Thyroid gland (tissue), 4 donors: ENCODE measurements around the gene RNF212B. TPM values are rescaled to one million over a fixed set of nuclear protein-coding genes. Genes with fewer than 3 reads are reported as not detected.
"Not testable (repeated sequence)": the region's sequence is repeated elsewhere in the genome, so short reads cannot be mapped to it uniquely, and the experiment has no call there.

Experiments used
- DNase-seq, 2 donors: peaks; one replicate each; pipeline ENCODE4 v3.0.0-alpha.2; 2019
- H3K27ac ChIP-seq, 3 donors: fragments of 200-600 bp; sonication (generic); 1 replicate in 2 of 3; 2 replicates in 1 of 3; pipeline ENCODE4 v1.5.1; 2016 to 2019; ENCODE audit warnings: mild to moderate bottlenecking in 1 of 3, moderate library complexity in 1 of 3
- H3K27me3 ChIP-seq: fragments of 200-600 bp; sonication (generic); one replicate; pipeline ENCODE4 v1.5.1; 2019
- H3K36me3 ChIP-seq, 2 donors: fragments of 200-600 bp; sonication (generic); one replicate each; pipeline ENCODE4 v1.5.1; 2016 to 2019
- H3K4me1 ChIP-seq, 2 donors: fragments of 200-600 bp; sonication (generic); one replicate each; pipeline ENCODE4 v1.5.1; 2017 to 2019
- H3K4me3 ChIP-seq, 3 donors: fragments of 200-600 bp; sonication (generic); replicated peaks in 1 of 3; 1 replicate in 2 of 3; 2 replicates in 1 of 3; pipeline ENCODE4 v1.5.1; 2016; ENCODE audit warnings: mild to moderate bottlenecking in 1 of 3
- H3K9me3 ChIP-seq: fragments of 200-600 bp; sonication (generic); one replicate; pipeline ENCODE4 v1.5.1; 2017
- CTCF ChIP-seq, 6 experiments: fragments of 200-600 bp in 3 of 6; fragments of 450-650 bp in 3 of 6; sonication (generic) in 3 of 6; IDR thresholded peaks; one replicate each; pipeline ENCODE4 v1.5.1; 2016 to 2019; ENCODE audit warnings: antibody characterized with exemption in 6 of 6, mild to moderate bottlenecking in 2 of 6, inconsistent platforms in 1 of 6, moderate library complexity in 1 of 6
- POLR2A ChIP-seq, 2 donors: fragments of 450-650 bp; IDR thresholded peaks; one replicate each; pipeline ENCODE4 v1.6.1; 2017; ENCODE audit warnings: antibody characterized with exemption in 2 of 2, mild to moderate bottlenecking in 2 of 2, moderate library complexity in 1 of 2
- WGBS, 2 donors: methylation state at CpG; one replicate each; pipeline ENCODE4 v1.1.5; 2017; 5-methylcytosine and 5-hydroxymethylcytosine counted together
- intact Hi-C: fragments of 100-400 bp; cut with DNase I; formaldehyde crosslinking; loops from one replicate; pipeline ENCODE4 v1.15.1; 2023
- total RNA-seq, 4 donors: library from RNA; depleted of rRNA; stranded (reverse); fragments of >200 nt; gene quantifications; one replicate each; pipeline ENCODE4 v1.2.3, GENCODE V29; 2016

RNF212B gene, protein sequence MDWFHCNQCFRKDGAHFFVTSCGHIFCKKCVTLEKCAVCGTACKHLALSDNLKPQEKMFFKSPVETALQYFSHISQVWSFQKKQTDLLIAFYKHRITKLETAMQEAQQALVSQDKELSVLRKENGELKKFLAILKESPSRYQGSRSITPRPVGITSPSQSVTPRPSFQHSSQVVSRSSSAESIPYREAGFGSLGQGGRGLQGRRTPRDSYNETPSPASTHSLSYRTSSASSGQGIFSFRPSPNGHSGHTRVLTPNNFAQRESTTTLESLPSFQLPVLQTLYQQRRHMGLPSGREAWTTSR
- under 1 TPM in 1 of 4 donors, not detected in 3; 0.40 TPM for total RNA-seq

DNA sequence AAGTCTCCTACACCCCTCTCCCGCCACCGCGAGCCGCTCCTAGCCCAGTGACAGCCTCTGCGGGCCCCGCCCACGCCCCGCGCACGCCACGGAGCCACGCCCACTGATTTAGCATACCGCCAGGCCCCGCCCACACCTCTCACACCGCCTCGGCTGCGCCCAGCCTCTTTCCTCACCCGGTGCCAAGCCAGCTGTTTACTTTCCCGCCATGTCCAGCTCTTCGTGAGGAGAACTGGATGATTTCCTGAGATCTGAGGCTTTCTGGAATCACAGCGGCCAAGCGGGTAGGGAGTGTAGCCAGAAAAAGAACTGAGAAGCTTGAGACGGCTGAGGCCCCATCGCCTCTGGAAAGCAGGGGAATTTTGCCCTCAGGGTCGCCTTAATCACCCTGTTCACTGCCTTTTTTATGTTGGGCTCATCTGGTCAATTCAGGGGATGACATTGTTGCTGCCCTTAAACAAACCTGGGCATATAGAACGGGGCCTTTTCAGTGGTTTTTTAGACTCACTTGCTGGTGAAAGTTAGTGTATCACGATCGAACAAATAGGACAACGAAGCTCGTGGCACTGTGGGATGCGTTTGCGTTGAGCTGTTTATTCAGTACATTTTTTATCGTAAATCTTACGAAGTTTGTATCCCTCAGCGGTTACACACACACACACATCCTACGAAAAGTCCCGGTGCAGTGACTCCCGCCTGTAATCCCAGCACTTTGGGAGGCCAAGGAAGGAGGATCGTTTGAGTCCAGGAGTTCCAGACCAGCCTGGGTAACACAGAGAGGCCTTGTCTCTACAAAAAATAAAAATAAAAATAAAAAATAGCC lies at the start of gene RNF212B:
RNF212B (plus strand) TSS at position 165 of the 823 bp plus-strand sequence. CDS start 2,410 bp downstream, outside the sequence.
- 34 to 36% methylated on average over 39 of the region's 39 CpGs for WGBS, 2 donors
- DNase-seq = peak; percentile 94 to 96
- intact Hi-C loops = no loop called here
- TF ChIP-seq POLR2A (IDR thresholded peaks at IDR 0.05) (peak in 1 of 2 donors; percentile 77), CTCF (IDR thresholded peaks at IDR 0.05) (no peak)
- Histone ChIP-seq H3K4me1 (peaks cover 40 to 54% of the 10 kb centered on the region in 2 donors), H3K9me3 (no peaks in the 10 kb centered on the region), H3K27ac (peak within 1 kb of the TSS; percentile 86 to 96 (median 93)), H3K36me3 (no peaks in the 10 kb centered on the region), H3K4me3 (no peak within 1 kb of the TSS), H3K27me3 (no peaks in the 10 kb centered on the region)

- Histone ChIP-seq H3K27me3 (no peaks in the 10 kb centered on the region), H3K36me3 (no peaks in the 10 kb centered on the region), H3K4me3 (no peak overlapping the region), H3K27ac (no peak overlapping the region), H3K4me1 (peaks cover 0 to 6% of the 10 kb centered on the region in 2 donors), H3K9me3 (no peaks in the 10 kb centered on the region)
- DNase-seq = no peak
- TF ChIP-seq POLR2A (IDR thresholded peaks at IDR 0.05) (no peak), CTCF (IDR thresholded peaks at IDR 0.05) (no peak)
- intact Hi-C loops = no loop called here
- 39 to 40% methylated on average over 3 of the region's 3 CpGs for WGBS, 2 donors
Observed at GRCh38 chr14:23193432-23193831, 44.3 kb upstream of the RNF212B start.

GRCh38 chr14:23195552-23196101 lies 42.1 kb upstream of the RNF212B start:
- 76 to 80% methylated on average over 7 of the region's 7 CpGs for WGBS, 2 donors
- Histone ChIP-seq H3K4me3 (no peak overlapping the region), H3K27ac (no peak overlapping the region), H3K27me3 (no peaks in the 10 kb centered on the region), H3K36me3 (no peaks in the 10 kb centered on the region), H3K4me1 (peaks cover 0 to 6% of the 10 kb centered on the region in 2 donors), H3K9me3 (no peaks in the 10 kb centered on the region)
- intact Hi-C loops = no loop called here
- TF ChIP-seq CTCF (IDR thresholded peaks at IDR 0.05) = no peak
- TF ChIP-seq POLR2A (IDR thresholded peaks at IDR 0.05) = no peak
- DNase-seq = no peak

- 93 to 95% methylated on average over 2 of the region's 2 CpGs for WGBS, 2 donors
- DNase-seq, H3K27me3 ChIP-seq, H3K4me1 ChIP-seq, H3K4me3 ChIP-seq, H3K9me3 ChIP-seq, intact Hi-C loops, H3K27ac ChIP-seq, H3K36me3 ChIP-seq: not testable (repeated sequence)
Observed at GRCh38 chr14:23196487-23196886, 41.2 kb upstream of the RNF212B start.

DNA sequence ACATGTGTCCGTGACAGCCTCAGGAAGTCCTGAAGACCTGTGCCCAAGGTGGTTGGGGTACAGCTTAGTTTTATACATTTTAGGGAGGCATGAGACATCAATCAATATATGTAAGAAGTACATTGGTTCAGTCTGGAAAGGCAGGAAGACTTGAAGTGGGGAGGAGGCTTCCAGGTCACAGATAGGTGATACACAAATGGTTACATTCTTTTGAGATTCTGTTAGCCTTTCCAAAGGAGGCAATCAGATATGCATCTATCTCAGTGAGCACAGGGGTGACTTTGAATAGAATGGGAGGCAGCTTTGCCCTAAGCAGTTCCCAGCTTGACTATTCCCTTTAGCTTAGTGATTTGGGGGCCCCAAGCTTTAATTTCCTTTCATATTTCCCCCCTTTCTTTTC lies 38.6 kb upstream of the RNF212B start:
- H3K9me3 ChIP-seq, intact Hi-C loops, H3K27ac ChIP-seq, H3K36me3 ChIP-seq, DNase-seq, H3K27me3 ChIP-seq, H3K4me3 ChIP-seq, H3K4me1 ChIP-seq: not testable (repeated sequence)
- WGBS, 2 donors = 83 to 96% methylated on average over 1 of the region's 1 CpG

GRCh38 chr14:23202001-23202400 lies 35.7 kb upstream of the RNF212B start:
- no peak overlapping the region for H3K4me3 ChIP-seq
- 89 to 90% methylated on average over 7 of the region's 7 CpGs for WGBS, 2 donors
- H3K27ac ChIP-seq = no peak overlapping the region
- no peaks in the 10 kb centered on the region for H3K36me3 ChIP-seq
- TF ChIP-seq CTCF (IDR thresholded peaks at IDR 0.05) = no peak
- no peak for TF ChIP-seq POLR2A (IDR thresholded peaks at IDR 0.05)
- H3K9me3 ChIP-seq = no peaks in the 10 kb centered on the region
- no peaks in the 10 kb centered on the region for H3K4me1 ChIP-seq
- DNase-seq = no peak
- intact Hi-C loops = no loop called here
- H3K27me3 ChIP-seq = no peaks in the 10 kb centered on the region
